Activated CD4-positive, alpha-beta T cell treated with anti-CD3 and anti-CD28 coated beads for 4 hours (primary cell): ENCODE data around the gene MYLK4.

Source experiments
- DNase-seq, 2 donors: peaks; one replicate each; pipeline ENCODE4 v3.0.0-alpha.2; 2020

MYLK4 gene

DNA sequence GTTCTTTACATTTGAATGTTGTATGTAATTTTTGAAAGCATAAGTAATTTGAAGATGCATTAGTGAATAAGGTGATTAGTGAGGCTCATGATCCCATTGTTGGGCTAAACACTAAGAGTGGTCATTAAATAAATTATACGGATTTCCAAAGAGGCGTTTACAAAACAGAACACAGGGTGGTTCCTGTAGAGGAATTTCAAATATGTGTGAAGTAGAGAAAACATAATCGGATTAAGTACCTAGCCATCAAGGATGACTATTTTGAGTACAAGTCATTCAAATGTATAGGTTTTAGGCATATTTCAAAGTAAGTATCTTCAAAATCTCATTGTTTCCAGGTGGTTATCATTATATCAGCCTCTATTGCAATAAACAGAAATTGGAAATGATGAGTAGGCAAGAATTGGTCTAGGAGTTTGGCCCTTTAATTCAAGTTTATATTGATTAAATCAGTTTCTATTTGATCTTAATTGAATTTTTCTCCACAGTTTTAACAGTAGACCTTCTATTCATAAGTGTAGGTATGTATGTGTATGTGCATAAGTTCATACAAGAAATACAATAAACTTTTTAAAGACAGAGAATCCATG, 94.8 kb downstream of the MYLK4 start:
- no peak for DNase-seq

DNA sequence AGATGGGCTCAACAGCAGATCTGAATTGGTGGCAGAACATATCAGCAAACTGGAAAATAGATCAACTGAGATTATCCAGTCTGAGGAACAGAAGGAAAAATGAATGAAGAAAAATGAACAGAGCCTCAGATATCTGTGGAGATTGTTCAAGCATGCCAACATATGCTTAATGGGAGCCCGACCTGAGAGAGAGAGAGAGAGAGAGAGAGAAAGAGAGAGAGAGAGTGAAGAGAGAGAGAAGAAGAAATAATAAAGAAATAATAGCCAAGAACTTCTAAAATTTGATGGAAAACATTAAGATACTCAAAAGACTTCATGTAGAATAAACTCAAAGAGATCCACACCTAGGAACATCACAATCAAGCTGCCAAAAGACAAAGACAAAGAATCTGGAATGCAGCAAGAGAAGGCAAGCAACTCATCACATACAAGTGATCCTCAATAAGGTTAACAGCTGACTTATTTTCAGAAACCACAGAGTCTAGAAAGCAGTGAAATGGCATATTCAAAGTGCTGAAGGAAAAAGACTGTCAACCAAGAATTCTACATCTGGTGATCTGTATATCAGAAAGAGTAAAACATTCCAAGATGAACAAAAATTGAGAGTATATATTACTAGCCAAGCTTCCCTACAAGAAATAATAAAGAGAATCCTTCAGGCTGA, 97.2 kb downstream of the MYLK4 start:
- no peak for DNase-seq

GRCh38 chr6:2652611-2653010, 98.1 kb downstream of the MYLK4 start:
- DNase-seq: no peak

- DNase-seq: no peak
Observed at GRCh38 chr6:2651961-2652360, 98.8 kb downstream of the MYLK4 start.

DNA sequence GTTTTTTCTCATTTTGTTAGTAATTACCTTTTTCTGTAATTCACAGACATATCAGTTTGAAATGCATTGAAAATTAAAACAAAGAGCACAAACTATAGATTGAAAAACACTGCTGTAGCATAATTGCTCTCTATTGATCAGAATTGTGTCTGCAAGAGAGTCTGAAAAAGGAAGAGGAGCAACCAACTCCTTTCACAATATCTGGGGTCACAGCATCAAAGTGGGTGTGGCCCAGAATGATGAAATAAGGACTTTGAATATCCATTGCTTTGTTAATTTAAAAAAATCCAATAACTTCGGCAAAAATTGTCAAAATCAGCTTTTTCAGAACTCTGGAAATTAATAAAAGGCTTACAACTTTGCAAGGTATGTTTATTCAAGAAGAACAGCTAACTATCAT, 99.2 kb downstream of the MYLK4 start:
- no peak for DNase-seq

DNA sequence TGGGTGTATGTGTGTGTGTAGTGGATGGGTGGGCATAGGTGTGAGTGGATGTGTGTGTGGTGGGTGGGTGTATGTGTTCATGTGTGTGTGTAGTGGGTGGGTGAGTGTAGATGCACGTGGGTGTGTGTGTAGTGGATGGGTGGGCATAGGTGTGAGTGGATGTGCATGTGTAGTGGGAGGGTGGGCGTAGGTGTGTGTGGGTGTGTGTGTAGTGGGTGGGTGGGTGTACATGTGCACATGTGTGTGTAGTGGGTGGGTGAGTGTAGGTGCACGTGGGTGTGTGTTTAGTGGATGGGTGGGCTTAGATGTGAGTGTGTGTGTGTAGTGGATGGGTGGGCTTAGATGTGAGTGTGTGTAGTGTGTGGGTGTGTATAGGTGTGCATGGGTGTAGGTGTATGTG, 104.4 kb downstream of the MYLK4 start:
- DNase-seq: no peak

GRCh38 chr6:2643935-2644539, 106.7 kb downstream of the MYLK4 start:
- no peak for DNase-seq

GRCh38 chr6:2643130-2643529, 107.6 kb downstream of the MYLK4 start:
- no peak for DNase-seq

DNA sequence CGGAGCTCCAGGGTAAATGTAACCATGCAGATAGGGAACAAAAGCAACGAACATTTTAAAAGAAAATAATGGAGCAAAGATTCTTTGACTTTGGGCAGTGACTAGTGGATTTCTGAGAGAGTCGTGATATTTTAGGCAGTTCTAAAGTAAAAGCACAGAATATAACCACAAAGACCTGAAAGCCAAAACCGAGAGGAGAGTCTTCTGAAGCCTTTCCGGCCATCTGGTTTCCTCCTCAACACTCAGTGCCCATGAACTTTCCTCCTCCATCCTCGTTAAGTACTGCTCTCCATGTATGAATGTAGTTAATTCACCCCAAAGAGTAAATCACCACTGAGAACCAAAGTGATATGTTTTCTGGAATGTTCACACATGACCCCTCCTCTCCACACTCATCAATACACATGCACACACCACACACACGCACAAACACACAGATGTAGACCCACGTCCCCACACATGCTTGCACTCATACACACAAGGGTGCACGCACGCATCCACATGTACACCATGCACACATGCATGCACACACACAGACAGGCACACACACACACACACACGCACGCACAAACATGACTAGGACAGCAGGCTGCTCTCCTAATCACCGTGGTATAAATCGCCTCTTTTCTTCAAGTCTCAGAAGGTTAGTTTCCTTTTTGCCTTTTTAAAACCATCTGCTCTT, 109.5 kb downstream of the MYLK4 start:
- DNase-seq: no peak

GRCh38 chr6:2640551-2640950, 110.2 kb downstream of the MYLK4 start:
- DNase-seq: no peak

- DNase-seq: no peak
Observed at GRCh38 chr6:2639896-2640295, 110.8 kb downstream of the MYLK4 start.

DNA sequence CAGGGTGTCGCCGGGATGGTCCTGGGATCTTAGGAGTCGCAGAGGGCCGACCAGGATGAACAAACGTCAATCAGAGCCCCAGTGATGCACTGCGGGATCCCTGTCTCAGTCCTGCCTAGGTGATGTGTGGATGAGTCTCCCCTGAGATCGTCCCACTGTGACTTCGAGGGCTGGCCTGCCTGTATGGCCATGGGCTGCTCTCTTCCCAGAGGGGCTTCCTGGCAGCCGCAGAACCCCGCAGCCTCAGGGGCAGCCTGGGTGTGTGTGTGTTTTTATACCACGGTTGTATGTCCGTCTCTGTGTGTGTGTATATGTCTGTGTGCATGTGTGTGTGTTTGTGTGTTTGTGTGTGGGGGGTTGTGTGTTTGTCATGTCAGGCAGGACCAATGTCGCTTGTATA, 111.6 kb downstream of the MYLK4 start:
- no peak for DNase-seq

DNA sequence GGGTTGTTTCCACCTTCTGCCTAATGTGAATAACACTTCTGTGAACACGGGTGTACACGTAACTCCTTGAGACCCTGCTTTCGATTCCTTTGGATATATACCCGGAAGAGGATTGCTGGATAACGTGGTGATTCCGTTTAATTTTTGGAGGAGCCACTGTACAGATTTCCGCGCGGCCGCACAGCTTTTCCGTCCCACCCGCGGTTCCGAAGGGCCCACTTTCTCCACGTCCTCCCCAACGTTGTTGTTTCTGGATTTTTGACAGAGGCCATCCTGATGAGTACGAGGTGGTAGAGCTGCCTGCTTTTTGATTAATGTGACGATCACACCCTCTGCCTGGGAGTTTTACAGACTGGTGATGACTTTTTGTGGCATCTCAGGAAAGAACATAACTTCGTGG, 114.0 kb downstream of the MYLK4 start:
- no peak for DNase-seq

DNA sequence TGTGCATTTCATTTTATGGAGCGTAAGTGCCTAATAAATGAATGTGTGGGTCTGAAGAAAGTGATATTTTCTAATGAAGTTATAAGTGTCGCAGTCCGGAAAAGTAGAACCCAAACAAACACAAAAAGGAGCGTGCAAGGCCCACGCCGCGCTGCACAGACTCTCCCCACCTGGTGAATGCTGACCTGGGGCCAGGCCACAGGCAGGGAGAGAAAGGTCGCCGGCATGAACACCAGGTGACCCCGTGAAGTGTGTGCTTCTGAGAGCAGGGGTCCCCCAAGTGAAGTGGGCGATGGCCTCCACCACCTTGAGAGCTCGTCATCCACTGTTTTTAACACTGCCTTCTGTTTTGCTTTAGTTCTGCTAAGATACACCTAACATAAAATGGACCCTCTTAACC, 114.8 kb downstream of the MYLK4 start:
- no peak for DNase-seq

DNA sequence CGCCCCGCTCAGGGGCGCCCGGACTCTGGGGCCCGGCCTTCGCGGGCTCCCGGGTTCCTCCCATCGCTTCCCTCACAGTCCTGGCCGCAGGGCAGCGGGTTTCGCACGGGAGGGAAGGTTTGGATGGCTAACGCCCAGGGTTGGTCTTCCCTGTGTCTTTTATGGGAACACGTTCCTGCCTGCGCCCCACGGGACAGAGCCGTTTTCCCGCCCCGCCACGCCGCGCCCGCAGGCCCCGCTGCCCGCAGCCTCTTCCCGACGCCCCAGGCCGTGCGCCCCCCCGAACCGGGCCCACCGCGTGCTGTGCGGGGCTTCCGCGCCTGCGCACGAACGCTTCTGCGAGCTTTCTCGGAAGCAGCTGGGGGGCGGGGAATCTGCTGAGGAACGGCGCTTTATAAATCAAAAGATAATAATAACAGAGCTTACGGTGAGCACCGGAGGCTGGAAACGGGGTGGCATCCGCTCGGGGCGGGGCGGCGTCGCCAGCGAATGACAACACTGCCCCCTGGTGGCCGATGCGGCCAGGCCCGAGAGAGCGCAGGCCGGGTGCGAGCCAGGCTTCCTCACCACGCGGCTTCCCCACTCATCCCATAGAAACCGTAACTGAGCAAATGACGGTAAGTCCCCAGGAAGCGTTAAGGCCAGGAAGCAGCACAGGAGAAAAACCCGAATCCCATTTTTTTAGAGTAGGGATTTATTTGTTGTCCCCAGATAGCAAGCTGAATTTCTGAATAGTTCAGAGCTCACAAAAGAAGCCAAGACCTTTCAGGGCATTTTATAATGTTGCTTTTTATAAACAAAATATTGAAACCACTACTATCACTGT, 116.4 kb downstream of the MYLK4 start:
- DNase-seq: peak; percentile 75 to 85

- DNase-seq: no peak
Observed at GRCh38 chr6:2633736-2634135, 117.0 kb downstream of the MYLK4 start.

GRCh38 chr6:2632976-2633584, 117.6 kb downstream of the MYLK4 start:
- no peak for DNase-seq

DNA sequence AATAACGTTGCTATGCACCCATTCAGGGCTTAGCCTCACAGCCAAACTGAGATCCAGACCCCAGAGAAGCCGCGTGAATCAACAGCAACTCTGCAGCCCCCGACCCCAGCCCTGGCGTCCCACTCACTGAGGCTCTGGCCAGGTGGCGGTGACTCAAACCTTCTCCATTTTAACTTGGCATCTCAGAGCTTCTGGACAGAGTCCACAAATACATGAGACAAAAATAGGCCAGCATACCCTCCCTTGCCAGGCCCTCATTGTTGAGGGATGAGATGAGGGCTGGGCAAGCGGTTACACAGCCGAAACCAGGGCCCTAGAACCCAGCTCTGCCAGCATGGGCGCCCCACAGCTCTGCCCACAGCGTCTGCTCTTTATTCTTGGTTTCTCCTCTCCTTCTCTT, 118.4 kb downstream of the MYLK4 start:
- no peak for DNase-seq

DNA sequence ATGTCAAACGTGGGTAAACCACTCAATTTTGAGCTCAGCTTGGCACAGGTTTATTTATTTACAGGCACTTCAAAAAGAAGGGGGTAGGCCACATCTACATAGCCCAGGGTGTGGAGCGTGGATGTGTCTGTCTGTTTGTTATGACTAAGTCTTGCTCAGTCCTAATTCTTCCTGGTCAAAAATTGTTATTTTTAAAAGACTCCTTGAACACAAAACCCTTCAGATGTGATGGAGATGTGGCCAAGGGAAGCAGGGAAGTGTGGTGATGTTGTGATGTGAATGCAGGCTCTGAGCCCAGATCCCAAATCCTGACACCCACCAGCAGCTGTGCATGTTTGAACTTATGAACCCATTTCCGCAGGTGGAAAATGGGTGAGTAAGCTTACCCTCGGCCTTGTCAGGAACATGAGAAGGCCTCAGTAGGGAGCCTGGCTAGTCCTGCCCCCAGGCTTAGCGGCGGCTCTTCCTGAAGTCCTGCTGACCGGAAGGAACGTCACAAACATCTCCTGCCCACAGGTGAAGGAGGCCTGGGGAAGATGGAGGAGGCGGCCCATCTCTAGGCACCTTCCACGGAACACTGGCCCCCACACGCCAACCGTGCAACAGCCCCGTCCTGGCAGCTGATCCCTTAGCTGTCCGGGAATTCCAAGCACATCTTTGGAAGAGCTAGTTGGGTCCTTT, 119.7 kb downstream of the MYLK4 start:
- no peak for DNase-seq

GRCh38 chr6:2630359-2630758, 120.4 kb downstream of the MYLK4 start:
- DNase-seq: no peak

- DNase-seq: no peak
Observed at GRCh38 chr6:2626401-2626800, 124.3 kb downstream of the MYLK4 start.

GRCh38 chr6:2625581-2625980, 125.1 kb downstream of the MYLK4 start:
- DNase-seq: no peak
